AG10803 (cell line): ENCODE results near the gene PHLDB1.
"Not testable (repeated sequence)": the region's sequence is repeated elsewhere in the genome, so short reads cannot be mapped to it uniquely, and the experiment has no call there.

Experiments
- DNase-seq: peaks from one replicate; pipeline ENCODE4 v3.0.0; 2010; ENCODE audit warnings: low read depth
- H3K4me3 ChIP-seq: 2 replicates; pipeline ENCODE4 v1.5.1; 2011; ENCODE audit warnings: mild to moderate bottlenecking, low read length, control low read depth
- CTCF ChIP-seq: conservative IDR thresholded peaks from 2 replicates; pipeline ENCODE4 v1.5.1; 2011; ENCODE audit warnings: mild to moderate bottlenecking, low read length, control low read depth, inconsistent platforms

PHLDB1 gene

GRCh38 chr11:118606844-118607228 lies 579 bp upstream of the PHLDB1 start:
- no peak for DNase-seq
- no peak overlapping the region for H3K4me3 ChIP-seq
- TF ChIP-seq CTCF, result no peak

DNA sequence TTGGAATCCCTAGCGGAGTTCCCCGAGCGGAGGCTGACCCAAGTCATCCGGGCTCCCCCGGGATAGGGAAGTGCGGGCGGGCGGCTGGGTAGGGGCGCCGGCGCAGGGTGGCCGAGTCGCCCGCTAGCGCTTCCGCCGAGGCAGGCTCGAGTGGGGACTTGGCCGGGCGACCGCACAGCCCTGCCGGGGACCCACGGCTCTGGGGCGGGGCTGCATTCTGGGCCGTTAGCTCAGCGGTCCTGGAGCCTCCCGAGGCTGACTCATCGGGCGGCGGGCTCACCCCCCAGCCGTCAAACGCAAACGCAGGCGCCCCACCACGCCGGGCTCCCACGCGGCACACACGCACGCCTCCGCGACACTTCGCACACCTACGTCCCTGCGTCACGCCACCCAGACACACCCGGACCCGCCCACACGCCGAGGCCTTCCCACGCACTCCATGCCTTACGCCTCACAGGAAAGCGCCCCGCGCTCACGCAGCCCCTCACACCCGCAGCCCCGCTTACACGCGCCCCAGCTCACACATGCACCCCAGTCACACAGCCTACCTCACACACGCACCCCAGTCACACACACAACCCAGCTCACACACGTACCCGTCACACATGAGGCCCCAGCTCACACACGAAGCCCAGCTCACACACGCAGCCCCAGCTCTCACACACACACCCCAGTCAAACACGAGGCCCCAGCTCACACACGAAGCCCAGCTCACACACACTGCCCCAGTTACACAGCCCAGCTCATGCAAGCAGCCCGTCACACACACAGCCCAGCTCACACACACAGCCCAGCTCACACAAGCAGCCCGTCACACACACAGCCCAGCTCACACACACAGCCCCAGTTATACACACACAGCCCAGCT lies 1.2 kb downstream of the PHLDB1 start:
- peak overlapping the region; percentile 72 for H3K4me3 ChIP-seq
- DNase-seq, result peak; percentile 91
- no peak for TF ChIP-seq CTCF

DNA sequence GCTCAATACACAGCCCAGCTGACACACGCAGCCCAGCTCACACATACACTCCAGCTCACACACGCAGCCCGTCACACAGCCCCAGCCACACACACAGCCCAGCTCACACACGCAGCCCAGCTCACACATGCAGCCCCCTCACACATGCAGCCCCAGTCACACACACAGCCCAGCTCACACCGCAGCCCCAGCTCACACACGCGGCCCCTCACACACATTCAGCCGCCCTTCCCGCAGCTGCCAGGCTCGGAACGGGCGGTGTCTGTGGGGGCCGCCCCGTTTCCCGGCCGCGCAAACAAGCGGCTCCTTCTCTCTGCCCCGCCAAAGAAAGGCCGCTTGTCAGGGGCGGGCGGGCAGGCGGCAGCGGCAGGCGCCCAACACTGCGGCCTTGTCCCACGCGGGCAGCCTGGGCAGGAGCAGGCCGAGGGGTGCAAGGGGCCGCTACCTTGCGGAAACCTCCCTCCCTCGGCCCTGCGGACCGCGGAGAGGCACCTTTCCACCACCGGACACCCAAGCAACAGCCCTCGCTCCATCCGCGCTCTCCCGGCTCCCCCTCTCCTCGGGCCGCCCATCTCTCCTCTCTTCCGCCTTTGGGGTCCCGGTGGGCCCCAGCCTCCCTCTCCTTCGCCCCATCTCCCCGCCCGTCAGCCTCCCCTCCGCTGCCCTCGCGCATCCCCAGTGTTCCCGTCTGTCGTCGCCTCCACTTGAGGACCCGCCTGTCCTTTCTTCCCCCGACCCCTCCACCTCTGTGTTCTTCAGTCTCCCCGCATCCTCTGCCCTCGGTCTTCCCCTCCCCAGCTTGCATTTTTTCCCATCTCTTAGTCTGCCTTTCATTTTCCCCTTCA lies 2.2 kb downstream of the PHLDB1 start:
- peak overlapping the region; percentile 72 for H3K4me3 ChIP-seq
- TF ChIP-seq CTCF, result no peak
- DNase-seq, result peak; percentile 40

DNA sequence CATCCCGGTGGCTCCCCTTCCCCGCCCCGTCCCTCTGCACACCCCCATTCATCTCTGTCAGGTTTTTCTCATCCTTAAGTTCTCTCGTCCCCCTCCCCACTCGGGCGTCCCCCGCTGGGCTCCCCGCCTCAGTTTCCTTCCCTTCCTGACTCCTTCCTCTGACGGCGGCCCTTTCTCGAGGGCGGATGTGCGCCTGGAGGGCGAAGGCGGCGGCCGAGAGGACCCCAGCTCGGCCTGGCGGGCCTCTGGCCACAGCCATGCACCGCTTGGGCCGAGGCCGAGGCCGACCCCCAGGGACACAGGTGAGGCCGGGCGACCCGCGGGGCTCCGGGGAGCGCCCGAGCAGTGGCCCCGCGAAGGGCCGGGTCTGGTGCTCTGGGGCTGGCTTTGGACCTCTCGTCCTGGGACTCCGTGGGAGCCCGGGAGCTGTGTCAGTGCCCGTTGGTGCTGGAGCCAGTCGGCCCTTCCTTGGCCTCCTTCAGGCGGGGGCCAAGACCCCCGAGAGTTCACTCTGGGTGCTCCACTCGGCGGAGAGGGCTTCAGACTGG lies 2.9 kb downstream of the PHLDB1 start:
- peak overlapping the region; percentile 72 for H3K4me3 ChIP-seq

GRCh38 chr11:118610773-118611432 lies 3.5 kb downstream of the PHLDB1 start:
- H3K4me3 ChIP-seq, result peak overlapping the region; percentile 72
- TF ChIP-seq CTCF, result peak; percentile 70
- DNase-seq, result peak; percentile 61

More for the DNA sequence above, 2.9 kb downstream of the PHLDB1 start:
- TF ChIP-seq CTCF, result no peak
- no peak for DNase-seq

- not testable (repeated sequence) for H3K4me3 ChIP-seq, DNase-seq
These were observed 4.0 kb downstream of the PHLDB1 start for GRCh38 chr11:118611433-118611795.

DNA sequence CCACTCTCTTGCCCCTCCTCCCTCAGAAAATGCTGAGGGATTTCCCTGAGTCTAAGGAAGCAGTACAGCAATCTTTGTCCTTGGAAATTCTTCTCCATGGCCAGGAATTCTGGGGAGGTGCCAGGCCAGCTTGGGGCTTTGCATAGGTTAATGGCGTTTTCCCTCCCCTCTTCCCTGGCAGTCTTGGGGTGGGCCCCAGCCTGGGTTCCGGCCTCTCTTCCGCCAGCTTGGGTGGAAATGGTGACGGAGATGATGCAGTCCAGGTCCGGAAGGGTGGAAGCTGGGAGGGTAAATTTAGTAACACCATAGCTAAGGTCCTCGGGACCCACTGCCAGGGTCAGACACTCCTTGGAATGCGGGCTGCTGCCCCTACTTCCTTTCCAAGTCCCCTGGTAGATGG lies 5.0 kb downstream of the PHLDB1 start:
- H3K4me3 ChIP-seq, result no peak overlapping the region
- TF ChIP-seq CTCF, result no peak
- DNase-seq, result no peak
